Neural progenitor cell (in vitro differentiated cells): ENCODE measurements around the gene NSUN4.
"Not testable (repeated sequence)": the region's sequence is repeated elsewhere in the genome, so short reads cannot be mapped to it uniquely, and the experiment has no call there.

ENCODE experiments used
- CTCF ChIP-seq: fragments of 200-600 bp; sonication (generic); IDR thresholded peaks from 2 replicates; pipeline ENCODE4 v1.5.1; 2017; ENCODE audit warnings: antibody characterized with exemption, mild to moderate bottlenecking
- EZH2 ChIP-seq: fragments of 200-600 bp; sonication (generic); IDR thresholded peaks from 2 replicates; pipeline ENCODE4 v1.6.1; 2017; ENCODE audit warnings: antibody characterized with exemption, mild to moderate bottlenecking, moderate library complexity
- EZH2phosphoT487 ChIP-seq: fragments of 200-600 bp; sonication (generic); IDR thresholded peaks from 2 replicates; pipeline ENCODE4 v1.6.1; 2017; ENCODE audit warnings: antibody characterized with exemption

GRCh38 chr1:46365796-46366195, 25.2 kb downstream of the NSUN4 start:
- not testable (repeated sequence) for TF ChIP-seq EZH2, CTCF, EZH2phosphoT487
